ENCODE results near the gene KLHL17.

The KLHL17 gene

GRCh38 chr1:929712-930632 is 30.4 kb upstream of the KLHL17 start:
- Histone ChIP-seq H3K4me2 (ENCODE audit: low read length) (no peak overlapping the region), H3K4me3 (ENCODE audit: low read depth, low read length, poor library complexity, severe bottlenecking) (no peak overlapping the region), H3K9me2 (ENCODE audit: low read depth, low read length) (no peaks in the 10 kb centered on the region), H3K36me3 (ENCODE audit: insufficient read depth, low read length) (no peaks in the 10 kb centered on the region), H3K79me2 (ENCODE audit: insufficient read depth, low read length) (no peaks in the 10 kb centered on the region), H3K27ac (ENCODE audit: low read depth, low read length, poor library complexity, severe bottlenecking) (no peak overlapping the region), H2AFZ (ENCODE audit: low read length) (no peak overlapping the region), H3K9ac (ENCODE audit: low read length) (no peak overlapping the region), H3K4me1 (ENCODE audit: insufficient read depth, low read length, severe bottlenecking) (no peaks in the 10 kb centered on the region), H3K27me3 (ENCODE audit: insufficient read depth, low read length) (peaks cover 11% of the 10 kb centered on the region; the same call in 1 of the 2 replicates), H3F3A (ENCODE audit: insufficient read depth, low read length) (no peaks in the 10 kb centered on the region), H3K9me3 (ENCODE audit: low read length) (no peaks in the 10 kb centered on the region), H4K20me1 (ENCODE audit: insufficient read depth, low read length) (no peaks in the 10 kb centered on the region)
- no peak for TF ChIP-seq EZH2 (IDR thresholded peaks at IDR 0.05; ENCODE audit: borderline replicate concordance, low read length)
- TF ChIP-seq, protein P1, sequence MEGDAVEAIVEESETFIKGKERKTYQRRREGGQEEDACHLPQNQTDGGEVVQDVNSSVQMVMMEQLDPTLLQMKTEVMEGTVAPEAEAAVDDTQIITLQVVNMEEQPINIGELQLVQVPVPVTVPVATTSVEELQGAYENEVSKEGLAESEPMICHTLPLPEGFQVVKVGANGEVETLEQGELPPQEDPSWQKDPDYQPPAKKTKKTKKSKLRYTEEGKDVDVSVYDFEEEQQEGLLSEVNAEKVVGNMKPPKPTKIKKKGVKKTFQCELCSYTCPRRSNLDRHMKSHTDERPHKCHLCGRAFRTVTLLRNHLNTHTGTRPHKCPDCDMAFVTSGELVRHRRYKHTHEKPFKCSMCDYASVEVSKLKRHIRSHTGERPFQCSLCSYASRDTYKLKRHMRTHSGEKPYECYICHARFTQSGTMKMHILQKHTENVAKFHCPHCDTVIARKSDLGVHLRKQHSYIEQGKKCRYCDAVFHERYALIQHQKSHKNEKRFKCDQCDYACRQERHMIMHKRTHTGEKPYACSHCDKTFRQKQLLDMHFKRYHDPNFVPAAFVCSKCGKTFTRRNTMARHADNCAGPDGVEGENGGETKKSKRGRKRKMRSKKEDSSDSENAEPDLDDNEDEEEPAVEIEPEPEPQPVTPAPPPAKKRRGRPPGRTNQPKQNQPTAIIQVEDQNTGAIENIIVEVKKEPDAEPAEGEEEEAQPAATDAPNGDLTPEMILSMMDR (IDR thresholded peaks at IDR 0.05; ENCODE audit: low read length): no peak

DNA sequence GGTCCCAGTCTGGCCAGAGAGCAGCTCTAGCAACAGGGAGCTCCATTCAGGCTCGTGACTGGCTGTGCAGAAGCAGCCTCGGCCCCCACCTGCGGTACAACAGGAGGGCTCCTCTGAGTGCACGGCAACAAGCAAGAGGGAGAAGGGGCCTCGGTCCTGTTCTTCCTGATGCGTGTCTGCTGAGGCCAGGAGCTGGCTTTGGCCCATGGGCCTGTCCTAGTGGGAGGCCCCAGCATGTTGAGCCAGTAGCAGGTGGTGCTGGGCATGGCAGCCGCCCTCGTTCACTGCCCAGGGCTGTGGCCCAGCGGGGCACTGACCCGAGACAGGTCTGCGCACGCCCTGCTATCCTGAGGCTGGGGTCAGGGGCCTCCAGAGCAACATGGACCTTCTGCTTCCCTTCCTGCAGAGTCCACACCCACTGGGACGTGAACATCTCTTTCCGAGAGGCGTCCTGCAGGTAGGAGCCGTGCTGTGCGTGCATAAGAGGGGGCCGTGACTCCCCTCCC is 29.7 kb upstream of the KLHL17 start:
- Histone ChIP-seq H3K9ac (ENCODE audit: low read length) (no peak overlapping the region), H3K27me3 (ENCODE audit: insufficient read depth, low read length) (peaks cover 11% of the 10 kb centered on the region; the same call in 1 of the 2 replicates), H3K79me2 (ENCODE audit: insufficient read depth, low read length) (no peaks in the 10 kb centered on the region), H3K4me2 (ENCODE audit: low read length) (no peak overlapping the region), H3K4me1 (ENCODE audit: insufficient read depth, low read length, severe bottlenecking) (no peaks in the 10 kb centered on the region), H3K27ac (ENCODE audit: low read depth, low read length, poor library complexity, severe bottlenecking) (no peak overlapping the region), H3K9me3 (ENCODE audit: low read length) (no peaks in the 10 kb centered on the region), H3F3A (ENCODE audit: insufficient read depth, low read length) (no peaks in the 10 kb centered on the region), H3K36me3 (ENCODE audit: insufficient read depth, low read length) (no peaks in the 10 kb centered on the region), H3K9me2 (ENCODE audit: low read depth, low read length) (no peaks in the 10 kb centered on the region), H4K20me1 (ENCODE audit: insufficient read depth, low read length) (no peaks in the 10 kb centered on the region), H2AFZ (ENCODE audit: low read length) (no peak overlapping the region), H3K4me3 (ENCODE audit: low read depth, low read length, poor library complexity, severe bottlenecking) (no peak overlapping the region)
- TF ChIP-seq, protein P1 (IDR thresholded peaks at IDR 0.05; ENCODE audit: low read length): no peak
- no peak for TF ChIP-seq EZH2 (IDR thresholded peaks at IDR 0.05; ENCODE audit: borderline replicate concordance, low read length)

DNA sequence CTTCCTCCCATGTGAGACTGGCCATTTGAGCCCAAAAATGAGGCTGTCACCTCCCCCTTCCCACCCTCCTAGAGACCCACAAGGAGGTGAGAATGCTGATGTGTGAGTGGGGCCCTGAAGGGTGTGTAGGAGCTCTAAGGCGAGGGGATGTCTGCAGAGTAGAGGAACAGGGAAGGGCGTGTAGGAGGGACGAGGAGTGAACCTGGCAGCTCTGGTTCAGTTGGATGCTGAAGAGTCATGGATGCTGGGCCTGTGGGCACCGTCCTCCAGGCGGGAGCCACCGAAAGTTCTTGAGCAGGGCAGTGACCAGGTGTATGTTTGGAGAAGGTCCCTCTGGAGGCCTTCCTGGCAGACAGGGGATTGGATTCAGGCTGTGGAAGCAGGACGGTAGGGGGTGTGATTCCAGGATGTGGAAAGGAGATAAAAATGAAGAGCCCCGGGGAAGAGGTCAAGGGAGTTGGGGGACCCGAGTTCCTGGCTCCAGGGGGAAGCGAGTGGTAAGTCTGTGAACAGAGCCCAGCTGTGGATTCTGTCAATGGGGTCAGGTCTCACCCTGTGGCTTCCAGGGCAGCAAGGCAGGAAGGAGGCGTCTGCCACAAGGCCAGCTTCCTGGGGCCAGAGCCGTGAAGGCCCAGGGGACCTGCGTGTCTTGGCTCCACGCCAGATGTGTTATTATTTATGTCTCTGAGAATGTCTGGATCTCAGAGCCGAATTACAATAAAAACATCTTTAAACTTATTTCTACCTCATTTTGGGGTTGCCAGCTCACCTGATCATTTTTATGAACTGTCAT is 28.8 kb upstream of the KLHL17 start:
- Histone ChIP-seq H3K4me2 (ENCODE audit: low read length) (no peak overlapping the region), H3K9me2 (ENCODE audit: low read depth, low read length) (no peaks in the 10 kb centered on the region), H3K9ac (ENCODE audit: low read length) (no peak overlapping the region), H3K27me3 (ENCODE audit: insufficient read depth, low read length) (peaks cover 6% of the 10 kb centered on the region; the same call in 1 of the 2 replicates), H3K4me3 (ENCODE audit: low read depth, low read length, poor library complexity, severe bottlenecking) (no peak overlapping the region), H3K4me1 (ENCODE audit: insufficient read depth, low read length, severe bottlenecking) (no peaks in the 10 kb centered on the region), H3K79me2 (ENCODE audit: insufficient read depth, low read length) (no peaks in the 10 kb centered on the region), H3K36me3 (ENCODE audit: insufficient read depth, low read length) (no peaks in the 10 kb centered on the region), H4K20me1 (ENCODE audit: insufficient read depth, low read length) (no peaks in the 10 kb centered on the region), H2AFZ (ENCODE audit: low read length) (no peak overlapping the region), H3K9me3 (ENCODE audit: low read length) (no peaks in the 10 kb centered on the region), H3K27ac (ENCODE audit: low read depth, low read length, poor library complexity, severe bottlenecking) (no peak overlapping the region), H3F3A (ENCODE audit: insufficient read depth, low read length) (no peaks in the 10 kb centered on the region)
- TF ChIP-seq, protein P1 (IDR thresholded peaks at IDR 0.05; ENCODE audit: low read length): no peak
- TF ChIP-seq EZH2 (IDR thresholded peaks at IDR 0.05; ENCODE audit: borderline replicate concordance, low read length): no peak
